ENCODE data around the gene ALKBH8.

ALKBH8 gene

GRCh38 chr11:107457558-107458271 is 107.8 kb downstream of the ALKBH8 start, which contains the start of gene CWF19L2:
CWF19L2 (minus strand) TSS chr11:107457825; CDS start chr11:107457816, 9 bp downstream.
- peak within 1 kb of the TSS; percentile 91 for H3K4me3 ChIP-seq (ENCODE audit: insufficient read length, low read depth)
- peak within 1 kb of the TSS; percentile 77 for H3K9ac ChIP-seq (ENCODE audit: insufficient read length, low read depth)
- no peaks in the 10 kb centered on the region for H3K27me3 ChIP-seq (ENCODE audit: insufficient read depth, insufficient read length)
- H3K36me3 ChIP-seq (ENCODE audit: insufficient read depth, insufficient read length, low read length): peaks cover 14% of the 10 kb centered on the region
- peak; percentile 91 for DNase-seq (ENCODE audit: low read depth, low spot score)
- no peaks in the 10 kb centered on the region for H3K4me1 ChIP-seq (ENCODE audit: insufficient read depth, insufficient read length)
- no peak for TF ChIP-seq SUZ12 (IDR thresholded peaks at IDR 0.05; ENCODE audit: extremely low read depth, insufficient read depth, insufficient read length)
- TF ChIP-seq ZNF274 (IDR thresholded peaks at IDR 0.05; ENCODE audit: low read depth, low read length): no peak
- peak; percentile 73 for TF ChIP-seq YY1 (IDR thresholded peaks at IDR 0.05; ENCODE audit: insufficient read depth, insufficient read length)
- no peaks in the 10 kb centered on the region for H3K9me3 ChIP-seq (ENCODE audit: insufficient read depth, low read length)

GRCh38 chr11:107457205-107457557 is 108.4 kb downstream of the ALKBH8 start:
- DNase-seq (ENCODE audit: low read depth, low spot score): no peak
- peak overlapping the region; percentile 77 for H3K9ac ChIP-seq (ENCODE audit: insufficient read length, low read depth)

GRCh38 chr11:107453594-107454286 is 111.8 kb downstream of the ALKBH8 start:
- H3K27me3 ChIP-seq (ENCODE audit: insufficient read depth, insufficient read length): no peaks in the 10 kb centered on the region
- no peak overlapping the region for H3K4me3 ChIP-seq (ENCODE audit: insufficient read length, low read depth)
- no peak overlapping the region for H3K9ac ChIP-seq (ENCODE audit: insufficient read length, low read depth)
- no peaks in the 10 kb centered on the region for H3K4me1 ChIP-seq (ENCODE audit: insufficient read depth, insufficient read length)
- no peak for DNase-seq (ENCODE audit: low read depth, low spot score)
- peaks cover 16% of the 10 kb centered on the region for H3K36me3 ChIP-seq (ENCODE audit: insufficient read depth, insufficient read length, low read length)
- no peaks in the 10 kb centered on the region for H3K9me3 ChIP-seq (ENCODE audit: insufficient read depth, low read length)
- TF ChIP-seq ZNF274 (IDR thresholded peaks at IDR 0.05; ENCODE audit: low read depth, low read length) (no peak), SUZ12 (IDR thresholded peaks at IDR 0.05; ENCODE audit: extremely low read depth, insufficient read depth, insufficient read length) (no peak), YY1 (IDR thresholded peaks at IDR 0.05; ENCODE audit: insufficient read depth, insufficient read length) (no peak)

More at GRCh38 chr11:107457205-107457557, 108.4 kb downstream of the ALKBH8 start:
- peak overlapping the region; percentile 91 for H3K4me3 ChIP-seq (ENCODE audit: insufficient read length, low read depth)
- no peaks in the 10 kb centered on the region for H3K27me3 ChIP-seq (ENCODE audit: insufficient read depth, insufficient read length)
- H3K4me1 ChIP-seq (ENCODE audit: insufficient read depth, insufficient read length): no peaks in the 10 kb centered on the region
- no peaks in the 10 kb centered on the region for H3K9me3 ChIP-seq (ENCODE audit: insufficient read depth, low read length)
- peaks cover 16% of the 10 kb centered on the region for H3K36me3 ChIP-seq (ENCODE audit: insufficient read depth, insufficient read length, low read length)
- TF ChIP-seq YY1 (IDR thresholded peaks at IDR 0.05; ENCODE audit: insufficient read depth, insufficient read length): no peak
- no peak for TF ChIP-seq SUZ12 (IDR thresholded peaks at IDR 0.05; ENCODE audit: extremely low read depth, insufficient read depth, insufficient read length)
- no peak for TF ChIP-seq ZNF274 (IDR thresholded peaks at IDR 0.05; ENCODE audit: low read depth, low read length)
